Glomerular endothelial cell (primary cell): ENCODE measurements around the gene PSMA6. TPM values are rescaled to one million over a fixed set of nuclear protein-coding genes. Genes with fewer than 3 reads are reported as not detected.
"Not testable (repeated sequence)": the region's sequence is repeated elsewhere in the genome, so short reads cannot be mapped to it uniquely, and the experiment has no call there.

Source experiments
- DNase-seq: peaks from one replicate; pipeline ENCODE4 v3.0.0-alpha.2; 2011; ENCODE audit warnings: low read depth, low spot score; ENCODE audit errors: extremely low read depth
- total RNA-seq: library from RNA; depleted of rRNA; stranded (reverse); fragments of >200 nt; gene quantifications from 2 replicates; pipeline ENCODE4 v1.2.3, GENCODE V29; 2015

The PSMA6 gene
- total RNA-seq, 1 donor from 2014 or later, result 249 TPM

DNA sequence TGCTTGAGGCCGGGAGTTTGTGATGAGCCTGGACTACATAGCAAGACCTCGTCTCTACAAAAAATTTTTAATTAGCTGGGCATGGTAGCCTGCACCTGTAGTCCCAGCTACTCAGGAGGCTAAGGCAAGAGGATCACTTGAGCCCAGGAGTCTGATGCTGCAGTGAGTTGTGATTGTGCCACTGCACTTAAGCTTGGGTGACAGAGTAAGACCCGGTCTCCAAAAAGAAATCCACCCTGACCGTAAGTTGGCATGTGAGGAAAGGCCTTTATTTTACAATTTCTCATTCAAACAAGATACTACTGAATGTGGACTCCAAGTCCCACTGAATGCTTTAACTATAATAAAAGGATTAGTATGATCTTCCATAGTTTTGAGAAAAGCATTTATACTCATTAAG is 27.3 kb downstream of the PSMA6 start:
- DNase-seq, result no peak

- DNase-seq, result no peak
Observed at GRCh38 chr14:35320472-35320871, 28.3 kb downstream of the PSMA6 start.

DNA sequence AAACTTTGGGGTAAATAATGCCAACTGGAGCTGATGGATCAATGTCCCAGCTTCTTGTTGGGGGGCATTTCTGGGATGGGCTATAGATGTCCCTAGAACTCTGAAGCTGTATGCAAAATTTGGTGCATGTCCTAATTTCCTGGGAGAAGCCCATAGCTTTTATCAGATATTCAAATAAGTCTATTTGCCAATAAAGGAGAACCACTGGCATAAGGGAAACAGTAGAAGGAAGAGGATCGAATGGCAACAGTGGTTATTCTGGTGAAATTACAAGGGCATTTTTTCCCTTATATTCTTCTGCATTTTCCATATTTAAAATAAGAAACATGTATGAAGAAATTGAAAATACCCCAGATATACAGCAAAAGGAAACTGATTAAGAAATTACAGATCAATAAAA is 34.2 kb downstream of the PSMA6 start:
- no peak for DNase-seq

- DNase-seq, result no peak
Observed at GRCh38 chr14:35331605-35332516, 39.7 kb downstream of the PSMA6 start.

DNA sequence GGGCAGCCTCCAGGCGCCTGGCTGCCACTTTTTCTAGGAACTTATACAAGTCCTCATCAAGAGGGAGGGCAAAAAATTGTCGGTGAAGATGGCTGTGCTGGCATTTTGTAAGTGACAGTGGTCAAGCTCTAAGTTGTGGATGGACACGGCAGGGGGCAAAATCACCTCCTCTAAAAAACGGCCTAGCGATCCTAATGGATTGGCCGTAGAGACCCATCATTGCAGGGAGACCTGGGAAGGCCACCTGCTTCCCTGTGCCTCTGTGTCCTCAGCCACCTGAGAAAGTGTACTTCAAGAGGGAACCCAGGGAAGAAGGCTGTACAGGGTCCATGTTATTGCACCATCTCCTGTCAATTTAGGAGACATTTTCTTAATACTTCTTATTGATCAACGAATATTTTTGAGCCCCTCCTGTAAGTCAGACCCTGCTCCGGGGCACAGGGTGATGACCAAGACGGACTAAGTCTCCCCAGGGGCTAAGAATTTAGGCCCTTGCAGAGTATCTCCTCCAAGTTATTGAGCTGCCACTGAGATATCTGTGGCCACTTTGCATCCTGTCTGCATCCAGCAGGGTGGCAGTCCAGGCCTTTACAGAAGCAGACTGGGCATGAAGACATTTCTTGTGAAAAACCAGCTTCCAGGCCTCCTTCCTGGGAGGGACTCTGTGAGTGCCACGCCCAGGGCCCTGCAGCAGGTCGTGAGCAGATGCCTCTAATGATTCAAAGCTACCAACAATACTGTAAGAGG is 40.5 kb downstream of the PSMA6 start:
- DNase-seq, result no peak

- DNase-seq, result no peak
Observed at GRCh38 chr14:35333264-35333730, 41.1 kb downstream of the PSMA6 start.

DNA sequence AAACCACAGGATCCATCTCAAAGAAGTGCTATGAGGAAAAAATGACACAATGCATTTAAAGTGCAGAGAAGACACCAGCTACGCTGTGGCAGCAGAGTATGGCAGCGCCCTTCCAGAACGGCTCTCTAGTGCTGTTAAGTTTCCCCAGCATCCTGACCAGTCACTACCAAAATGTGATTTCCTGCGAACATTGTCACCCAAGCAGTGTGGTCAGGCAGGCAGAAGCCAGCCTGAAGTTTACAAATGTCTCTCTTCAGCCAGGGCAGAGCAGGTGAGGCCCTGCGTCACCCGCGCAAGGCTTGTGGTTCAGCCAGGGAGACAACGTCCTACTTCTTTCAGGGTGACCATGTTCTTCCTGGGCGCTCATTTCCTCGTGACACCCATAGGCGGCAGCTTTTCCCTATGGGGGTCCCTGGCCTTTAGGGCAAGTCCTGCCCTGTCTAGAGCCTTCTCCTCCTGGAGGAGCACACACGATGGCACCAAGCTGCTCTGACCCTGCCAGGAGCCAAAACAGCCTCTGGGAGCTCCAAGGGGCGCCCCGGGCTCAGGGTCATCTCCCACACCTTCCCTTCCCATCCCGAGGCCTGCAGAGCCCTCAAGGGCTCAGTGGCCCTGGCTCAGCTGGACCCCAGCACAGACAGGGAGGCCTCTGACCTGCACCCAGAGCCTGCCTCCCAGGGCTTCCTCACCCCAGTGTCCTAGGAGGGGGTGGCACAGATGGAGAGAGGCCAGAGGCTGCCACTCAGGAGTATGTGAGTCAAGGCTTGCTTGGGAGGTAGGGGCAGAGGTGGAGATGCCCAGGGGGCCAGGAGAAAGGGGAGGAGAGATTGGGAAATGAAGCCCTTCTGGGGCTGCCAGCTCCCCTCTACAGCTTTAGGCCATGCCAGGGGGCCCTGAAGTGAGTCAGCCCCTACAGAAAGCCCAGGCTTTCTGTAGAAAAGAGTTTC is 41.9 kb downstream of the PSMA6 start:
- no peak for DNase-seq

- no peak for DNase-seq
Observed at GRCh38 chr14:35335388-35336092, 43.4 kb downstream of the PSMA6 start.

GRCh38 chr14:35336171-35336493 is 44.0 kb downstream of the PSMA6 start:
- DNase-seq, result not testable (repeated sequence)

DNA sequence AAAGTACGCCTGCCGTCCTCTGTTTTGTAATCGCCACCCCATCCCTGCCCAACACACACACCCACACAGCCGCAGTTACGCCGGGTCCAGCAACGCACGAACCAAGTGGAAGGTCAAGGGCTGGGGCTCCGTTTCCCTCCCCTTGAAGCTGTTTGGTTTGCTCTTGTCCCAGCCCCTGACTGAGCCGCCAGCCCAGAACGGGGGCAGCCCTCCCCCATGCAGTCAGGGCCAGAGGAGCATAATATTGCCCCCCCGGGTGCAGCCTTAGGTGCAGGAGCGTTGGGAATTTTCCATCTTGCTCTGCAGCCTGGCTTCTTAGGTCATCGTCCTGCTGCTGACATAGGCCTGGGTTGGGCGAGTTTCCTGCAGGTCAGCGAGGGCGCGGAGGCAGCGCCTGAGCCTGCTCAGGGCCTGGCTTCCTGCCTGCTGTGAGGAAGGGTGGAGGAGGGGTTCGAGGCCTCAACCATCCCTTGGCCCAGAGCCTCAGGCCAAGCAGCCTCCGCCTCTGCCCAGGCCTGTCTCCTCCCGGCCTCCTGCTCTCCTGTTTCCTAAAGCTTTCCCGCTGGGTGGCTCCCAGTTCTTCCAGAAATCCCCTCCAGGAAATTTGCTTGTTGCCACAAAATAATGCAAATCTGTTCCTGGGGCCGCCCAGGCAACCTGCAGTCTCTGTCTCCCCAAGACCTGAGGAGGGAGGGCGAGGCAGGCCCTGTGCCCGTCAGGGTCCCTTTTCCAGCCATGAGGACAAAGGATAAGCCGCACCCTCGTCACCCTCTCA is 44.5 kb downstream of the PSMA6 start:
- DNase-seq, result peak; percentile 68

- DNase-seq, result no peak
Observed at GRCh38 chr14:35337269-35338255, 45.4 kb downstream of the PSMA6 start.

- no peak for DNase-seq
Observed at GRCh38 chr14:35338731-35339405, 46.7 kb downstream of the PSMA6 start.

DNA sequence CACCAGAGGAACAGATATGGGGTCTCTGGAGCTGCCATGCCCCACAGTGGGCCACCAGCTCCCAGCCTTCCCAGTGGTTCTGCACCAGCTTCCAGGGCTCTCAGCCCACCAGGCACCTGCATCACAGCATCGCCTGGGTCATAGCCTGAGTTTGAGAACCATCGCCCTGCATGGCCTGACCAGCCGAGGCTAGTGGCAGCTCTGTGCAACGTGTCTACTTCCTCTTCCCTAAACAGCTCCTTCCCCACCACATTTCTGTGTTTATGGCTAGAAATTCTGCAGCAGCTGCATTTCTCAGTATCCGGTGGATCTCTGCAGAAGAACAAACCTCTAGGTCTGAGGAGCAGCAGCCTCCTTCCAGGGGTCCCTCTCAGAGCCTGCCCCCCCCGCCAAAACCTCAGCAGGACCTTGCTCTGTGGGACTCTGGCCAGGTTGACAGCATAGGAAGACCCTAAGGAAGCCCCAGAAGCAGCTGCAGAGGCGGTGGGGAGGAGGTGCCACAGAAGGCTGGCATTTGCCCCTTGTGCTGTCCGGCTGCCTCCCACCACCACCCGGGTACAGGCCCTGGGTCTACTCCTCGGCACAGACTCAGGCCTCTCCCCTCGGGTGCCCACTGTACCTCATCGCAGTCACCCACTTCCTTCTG is 47.7 kb downstream of the PSMA6 start:
- DNase-seq, result no peak

- DNase-seq, result no peak
Observed at GRCh38 chr14:35340616-35341453, 48.7 kb downstream of the PSMA6 start.

- DNase-seq, result no peak
Observed at GRCh38 chr14:35341454-35341750, 49.2 kb downstream of the PSMA6 start.

DNA sequence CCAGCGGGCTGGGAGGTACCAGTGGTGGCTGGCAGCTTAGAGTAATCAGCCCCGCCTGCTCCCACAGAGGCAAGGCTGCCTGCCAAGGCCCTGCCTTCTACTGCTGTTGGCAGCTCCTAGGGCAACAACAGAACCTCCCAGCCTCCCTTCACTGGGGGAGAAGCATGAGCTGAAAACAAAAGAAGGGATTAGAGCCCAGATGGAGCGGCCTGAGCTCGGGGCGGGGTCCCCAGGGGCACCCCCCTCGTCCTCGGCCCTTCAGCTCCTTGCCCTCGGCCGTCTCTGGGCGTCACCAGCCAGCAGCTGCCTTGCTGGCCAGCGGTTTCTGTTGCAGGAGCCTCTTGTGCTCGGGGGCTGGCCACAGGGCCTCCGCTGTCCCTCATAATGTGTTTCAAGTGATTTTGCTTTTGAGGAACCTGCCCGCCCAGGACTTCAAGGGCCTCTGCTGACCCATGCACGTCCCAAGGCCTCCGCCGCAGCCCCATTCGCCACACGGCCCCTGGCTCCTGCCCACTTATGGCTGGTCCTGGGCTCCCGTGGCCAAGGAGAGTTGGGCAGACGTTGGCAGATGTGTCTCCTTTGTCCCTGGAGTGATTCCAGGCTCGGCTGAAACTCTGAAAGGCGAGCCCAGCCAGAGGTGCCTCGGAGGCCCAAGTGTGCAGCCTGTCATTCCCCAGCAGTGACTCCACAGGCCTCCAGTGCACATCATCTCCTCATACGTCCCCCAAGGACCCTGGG is 49.7 kb downstream of the PSMA6 start:
- DNase-seq, result no peak
